Natural killer cell (primary cell): ENCODE measurements around the gene METTL22. TPM values are rescaled to one million over a fixed set of nuclear protein-coding genes. Genes with fewer than 3 reads are reported as not detected.
A peak's percentile ranks its signal among the peaks of the same experiment; 100 is the strongest.

ENCODE experiments used
- ATAC-seq, 3 donors: fragments of 150-1000 bp in 2 of 3; fragments of 200-7000 bp in 1 of 3; cut with Tn5 transposase; 1 replicate in 1 of 3; 2 replicates in 2 of 3; pipeline ENCODE4 v1.10.0; 2021; ENCODE audit warnings: mild to moderate bottlenecking in 2 of 3, moderate library complexity in 2 of 3
- DNase-seq, 2 donors: peaks; one replicate each; pipeline versions ENCODE4 v3.0.0 to v3.0.0-alpha.2; 2013 to 2021; ENCODE audit warnings: mixed read lengths in 1 of 2
- H3K27ac ChIP-seq: one replicate; pipeline ENCODE4 v1.5.1; 2013; ENCODE audit warnings: mild to moderate bottlenecking, low read length
- H3K27me3 ChIP-seq: one replicate; pipeline ENCODE4 v1.6.1; 2013; ENCODE audit warnings: low read length; ENCODE audit not compliant: control insufficient read depth, insufficient read depth
- H3K36me3 ChIP-seq: one replicate; pipeline ENCODE4 v1.6.1; 2013; ENCODE audit warnings: low read length; ENCODE audit not compliant: control insufficient read depth, insufficient read depth
- H3K4me1 ChIP-seq: one replicate; pipeline ENCODE4 v1.6.1; 2013; ENCODE audit warnings: low read length; ENCODE audit not compliant: control insufficient read depth, insufficient read depth
- H3K4me3 ChIP-seq: one replicate; pipeline ENCODE4 v1.5.1; 2013; ENCODE audit warnings: low read length
- H3K9me3 ChIP-seq: one replicate; pipeline ENCODE4 v1.6.1; 2013; ENCODE audit warnings: low read length; ENCODE audit not compliant: control insufficient read depth, insufficient read depth
- H3K27ac Mint-ChIP-seq, 2 donors: one replicate each; pipeline ENCODE4 v1.8.0; 2022; ENCODE audit warnings: mild to moderate bottlenecking in 2 of 2, mixed read lengths in 2 of 2, moderate library complexity in 1 of 2
- H3K27me3 Mint-ChIP-seq, 2 donors: one replicate each; pipeline ENCODE4 v1.8.0; 2022; ENCODE audit warnings: low read depth in 2 of 2, mixed read lengths in 2 of 2
- H3K36me3 Mint-ChIP-seq: one replicate; pipeline ENCODE4 v1.8.0; 2022; ENCODE audit warnings: mixed read lengths
- H3K4me1 Mint-ChIP-seq, 2 donors: one replicate each; pipeline ENCODE4 v1.8.0; 2022; ENCODE audit warnings: mixed read lengths in 2 of 2
- H3K4me3 Mint-ChIP-seq: one replicate; pipeline ENCODE4 v1.8.0; 2022; ENCODE audit warnings: mild to moderate bottlenecking, moderate library complexity, mixed read lengths
- H3K9me3 Mint-ChIP-seq, 2 donors: one replicate each; pipeline ENCODE4 v1.8.0; 2022; ENCODE audit warnings: mixed read lengths in 2 of 2
- CTCF ChIP-seq: fragments of 200-600 bp; IDR thresholded peaks from one replicate; pipeline ENCODE4 v1.8.0; 2022; ENCODE audit warnings: antibody characterized with exemption
- WGBS: methylation state at CpG from one replicate; pipeline ENCODE4 v1.1.7; 2013; ENCODE audit warnings: missing lambda C conversion rate; ENCODE audit not compliant: insufficient coverage; 5-methylcytosine and 5-hydroxymethylcytosine counted together
- intact Hi-C: fragments of 100-400 bp; cut with micrococcal nuclease; formaldehyde crosslinking; loops from one replicate; pipeline ENCODE4 v1.14.2; 2022
- total RNA-seq, 4 donors: library from RNA; stranded (reverse); fragments of 120-200 nt in 1 of 4; gene quantifications; one replicate each; pipeline versions ENCODE4 v1.2.3 to v1.2.4, GENCODE V29; 2013 to 2022

Gene METTL22
- total RNA-seq, 3 donors from 2014 or later (not counting 1 experiment from before 2014, with no cell fraction given) = 27.1 to 45.8 (median 38.9) TPM

DNA sequence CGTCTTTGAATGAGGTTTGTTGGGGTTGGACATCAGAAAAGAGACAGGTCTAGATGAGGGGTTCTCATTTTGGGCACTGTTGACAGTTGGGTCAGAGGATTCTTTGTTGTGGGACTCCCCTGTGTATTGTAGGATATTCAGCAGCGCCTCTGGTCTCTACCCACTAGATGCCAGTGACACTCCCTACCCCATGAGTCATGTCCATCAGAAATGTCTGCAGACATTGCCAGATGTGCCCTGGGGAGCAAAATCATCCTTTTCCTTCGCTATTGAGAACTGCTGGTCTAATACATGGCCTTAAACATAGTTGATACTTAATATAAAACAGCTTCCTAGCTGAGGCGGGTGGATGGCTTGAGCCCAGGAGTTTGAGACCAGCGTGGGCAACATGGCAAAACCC lies 56.0 kb downstream of the METTL22 start:
- no peak for DNase-seq
- H3K4me1 Mint-ChIP-seq = peaks cover 6 to 22% of the 10 kb centered on the region in 2 donors
- no peaks in the 10 kb centered on the region for H3K36me3 Mint-ChIP-seq
- Histone ChIP-seq H3K9me3 (peaks cover 6% of the 10 kb centered on the region), H3K36me3 (no peaks in the 10 kb centered on the region), H3K27me3 (no peaks in the 10 kb centered on the region), H3K4me3 (no peak overlapping the region), H3K4me1 (peaks cover 20% of the 10 kb centered on the region), H3K27ac (no peak overlapping the region)
- H3K27ac Mint-ChIP-seq = peak overlapping the region in 1 of 2 donors; percentile 44
- H3K4me3 Mint-ChIP-seq = no peak overlapping the region
- no peaks in the 10 kb centered on the region for H3K27me3 Mint-ChIP-seq
- no peak for TF ChIP-seq CTCF
- peaks cover 2 to 3% of the 10 kb centered on the region in 2 donors for H3K9me3 Mint-ChIP-seq
- no peak for ATAC-seq
- intact Hi-C loops = no loop called here
- WGBS = 86% methylated on average over 5 of the region's 5 CpGs

DNA sequence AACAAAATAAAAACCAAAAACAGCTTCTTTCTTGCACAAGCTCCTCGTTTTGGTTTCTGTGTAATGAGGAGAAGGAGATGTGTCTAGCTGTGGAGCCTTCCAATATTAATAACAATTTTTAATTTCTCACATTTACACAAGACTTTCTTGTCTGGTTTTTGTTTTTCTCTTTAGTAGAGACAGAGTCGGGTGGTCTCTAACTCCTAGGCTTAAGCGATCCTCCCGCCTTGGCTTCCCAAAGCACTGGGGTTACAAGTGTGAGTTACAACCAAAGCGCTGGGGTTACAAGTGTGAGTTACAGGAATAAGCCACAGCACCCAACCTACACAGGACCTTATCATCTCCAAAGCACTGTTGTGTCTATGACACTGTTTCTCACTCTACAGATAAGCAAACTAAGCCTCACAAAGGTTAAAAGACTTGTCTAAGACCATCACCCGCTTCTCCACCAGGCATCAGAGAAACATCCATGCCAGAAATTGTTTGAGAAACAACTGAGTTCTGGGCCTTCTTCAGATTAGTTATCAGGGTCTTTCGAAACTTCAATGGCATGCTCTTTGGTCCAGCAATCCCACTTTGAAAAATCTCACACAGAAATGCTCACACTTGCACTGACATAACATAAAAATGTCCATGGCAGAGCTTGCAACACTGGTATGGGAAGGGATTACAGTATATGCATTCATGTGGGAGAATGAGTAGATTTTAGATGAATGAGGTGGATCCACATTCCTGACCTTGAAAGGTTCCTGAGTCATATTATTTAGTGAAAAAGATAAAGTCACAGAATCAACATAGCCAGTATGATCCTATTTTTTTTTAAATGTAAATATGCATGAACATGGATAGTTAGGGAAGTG lies 56.8 kb downstream of the METTL22 start:
- H3K4me1 ChIP-seq = peaks cover 20% of the 10 kb centered on the region
- H3K27me3 ChIP-seq = no peaks in the 10 kb centered on the region
- Mint-ChIP-seq H3K27me3 (no peaks in the 10 kb centered on the region), H3K36me3 (no peaks in the 10 kb centered on the region), H3K27ac (peak overlapping the region in 1 of 2 donors; percentile 44), H3K4me1 (peaks cover 6 to 22% of the 10 kb centered on the region in 2 donors), H3K4me3 (no peak overlapping the region), H3K9me3 (peaks cover 2 to 3% of the 10 kb centered on the region in 2 donors)
- H3K27ac ChIP-seq = no peak overlapping the region
- ATAC-seq = no peak
- peaks cover 6% of the 10 kb centered on the region for H3K9me3 ChIP-seq
- WGBS = 93% methylated on average over 6 of the region's 7 CpGs
- no peak for TF ChIP-seq CTCF
- no peak for DNase-seq
- H3K36me3 ChIP-seq = no peaks in the 10 kb centered on the region
- no peak overlapping the region for H3K4me3 ChIP-seq
- intact Hi-C loops = no loop called here

DNA sequence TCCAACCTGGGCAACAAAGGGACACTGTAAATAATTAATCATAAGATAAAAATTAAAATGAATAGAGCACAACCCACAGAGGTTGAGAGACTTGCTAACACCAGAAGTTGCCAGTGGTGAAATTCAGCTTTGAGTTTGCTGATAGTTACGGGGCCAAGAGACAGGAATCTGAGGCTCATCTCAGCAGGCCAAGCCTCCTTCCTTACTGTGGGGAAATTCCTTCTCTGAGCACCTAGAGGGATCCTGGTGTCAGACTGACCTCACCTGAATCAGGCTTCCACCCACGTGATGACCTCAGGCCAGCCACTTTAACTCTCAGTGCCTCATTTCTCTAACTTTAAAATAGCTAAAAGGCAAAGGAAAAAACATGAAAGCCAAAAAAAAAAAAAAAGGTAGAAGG lies 57.7 kb downstream of the METTL22 start:
- TF ChIP-seq CTCF = no peak
- H3K27ac Mint-ChIP-seq = no peak overlapping the region
- H3K4me3 Mint-ChIP-seq = no peak overlapping the region
- H3K9me3 Mint-ChIP-seq = peaks cover 2 to 3% of the 10 kb centered on the region in 2 donors
- intact Hi-C loops = no loop called here
- WGBS = 100% methylated on average over 1 of the region's 2 CpGs
- Histone ChIP-seq H3K36me3 (no peaks in the 10 kb centered on the region), H3K9me3 (peaks cover 6% of the 10 kb centered on the region), H3K27me3 (no peaks in the 10 kb centered on the region), H3K27ac (no peak overlapping the region), H3K4me3 (no peak overlapping the region), H3K4me1 (peaks cover 15% of the 10 kb centered on the region)
- H3K36me3 Mint-ChIP-seq = no peaks in the 10 kb centered on the region
- DNase-seq (no peak), ATAC-seq (no peak)
- H3K4me1 Mint-ChIP-seq = peaks cover 6 to 21% of the 10 kb centered on the region in 2 donors
- H3K27me3 Mint-ChIP-seq = no peaks in the 10 kb centered on the region
